Smooth muscle cell of the coronary artery (primary cell): ENCODE measurements around the gene DDRGK1. TPM values are rescaled to one million over a fixed set of nuclear protein-coding genes. Genes with fewer than 3 reads are reported as not detected.

Experiments used
- total RNA-seq: library from RNA; depleted of rRNA; stranded (reverse); fragments of >200 nt; gene quantifications from 2 replicates; pipeline ENCODE4 v1.2.3, GENCODE V29; 2014; ENCODE audit warnings: low replicate concordance

Gene DDRGK1
- 27.2 and 38.4 TPM in 2 replicates for total RNA-seq

DNA sequence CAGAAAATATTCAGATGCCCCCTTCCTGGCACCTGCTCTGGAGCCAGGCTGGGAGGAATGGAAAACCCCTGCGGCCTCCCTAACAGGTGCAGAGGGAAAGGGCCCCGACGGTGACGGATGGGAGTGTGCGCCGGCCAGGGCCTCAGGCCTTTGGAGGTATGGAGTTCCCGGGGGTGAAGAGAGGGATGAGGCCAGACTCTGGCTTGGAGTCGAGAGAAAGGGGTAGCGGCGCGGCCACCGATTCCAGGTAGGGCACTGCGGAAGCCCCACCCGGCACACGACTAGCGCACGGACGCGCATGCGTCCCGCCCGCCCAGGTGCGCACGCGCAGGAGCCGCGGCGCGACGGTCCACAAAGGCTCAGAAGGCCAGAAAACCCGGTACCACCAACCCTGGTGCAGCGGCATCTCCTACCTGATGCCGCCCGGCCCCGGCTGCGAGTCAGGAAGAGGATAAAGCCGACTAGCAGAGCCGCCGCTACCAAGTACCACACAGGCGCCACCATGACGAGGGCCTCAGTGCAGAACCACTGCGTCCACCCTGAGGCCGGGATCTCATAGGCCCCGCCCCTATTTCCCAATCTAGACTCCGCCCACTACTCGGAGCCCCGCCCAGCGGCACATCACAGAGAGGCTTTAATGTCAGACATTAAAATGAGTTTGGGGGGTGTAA lies at the start of gene DDRGK1:
Gene DDRGK1 (minus strand): TSS at position 559 of the 671 bp plus-strand sequence. CDS start 55 bp downstream, at position 504.

GRCh38 chr20:3239026-3239866 lies 34.8 kb upstream of the DDRGK1 start, which contains the start of gene SLC4A11:
Gene SLC4A11, minus strand, starts transcription at chr20:3239190. Its CDS starts 53 bp downstream, at chr20:3239137.

GRCh38 chr20:3209257-3209945 lies 4.9 kb upstream of the DDRGK1 start, which contains the start of gene ITPA:
Gene ITPA, plus strand, starts transcription at chr20:3209498. Its CDS starts 54 bp downstream, at chr20:3209552.

DNA sequence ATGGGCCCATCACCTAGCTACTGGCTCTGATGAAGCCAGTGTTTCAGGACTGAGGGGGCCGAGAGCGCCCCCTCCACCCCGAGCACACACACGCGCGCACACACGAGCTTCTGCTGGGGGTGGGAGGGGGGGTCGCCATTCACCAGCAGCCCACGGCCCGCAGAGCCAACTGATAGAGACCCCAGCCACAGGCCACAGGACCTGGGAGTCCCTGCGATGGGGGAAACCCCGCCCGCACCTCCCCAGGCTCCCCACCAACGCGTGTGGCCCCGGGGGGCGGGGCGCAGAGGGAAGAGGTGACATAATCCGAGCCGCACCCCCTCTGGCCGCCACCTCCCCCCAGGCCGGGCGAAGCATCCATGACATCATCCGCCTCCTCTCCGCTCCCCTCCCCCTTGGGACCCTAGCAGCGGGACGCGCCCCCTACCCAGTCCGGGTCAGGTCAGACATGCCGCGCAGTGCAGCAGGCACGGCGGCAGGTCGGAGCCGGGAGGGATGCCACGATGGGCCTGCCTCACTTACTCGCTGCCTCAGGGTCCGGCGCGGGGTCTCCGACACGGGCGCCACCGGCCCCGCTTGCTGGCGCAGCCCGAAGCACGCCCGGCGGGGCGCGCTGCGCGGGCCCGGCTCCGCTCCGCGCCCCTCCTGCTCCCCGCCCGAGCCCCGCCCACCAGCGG lies 31.4 kb downstream of the DDRGK1 start, which contains the start of gene LZTS3:
Gene LZTS3 (minus strand): TSS at position 617 of the 677 bp plus-strand sequence. CDS start 6,386 bp downstream, outside the sequence.

Other genes starting within 250 kb of the DDRGK1 start
- gene GNRH2, start 161.1 kb downstream of the DDRGK1 start, total RNA-seq, result not detected in 2 replicates
- 42.8 and 45.7 TPM in 2 replicates for gene MRPS26, start 158.6 kb downstream of the DDRGK1 start, total RNA-seq
- not detected in 2 replicates for gene OXT, start 133.1 kb downstream of the DDRGK1 start, total RNA-seq
- not detected in 2 replicates for gene AVP, start 120.0 kb downstream of the DDRGK1 start, total RNA-seq
- gene FASTKD5, start 44.8 kb downstream of the DDRGK1 start, total RNA-seq, result 6.2 and 9.8 TPM in 2 replicates
- gene UBOX5, start 44.8 kb downstream of the DDRGK1 start, total RNA-seq, result 1.5 and 2.1 TPM in 2 replicates
- gene LZTS3, start 31.1 kb downstream of the DDRGK1 start, total RNA-seq, result 1.6 and 2.6 TPM in 2 replicates
- 9.9 and 30.8 TPM in 2 replicates for gene ITPA, start 4.8 kb upstream of the DDRGK1 start, total RNA-seq
- 0.83 and 1.2 TPM in 2 replicates for gene SLC4A11, start 34.5 kb upstream of the DDRGK1 start, total RNA-seq
- gene DNAAF9, start 203.0 kb upstream of the DDRGK1 start, total RNA-seq, result 7.3 and 7.5 TPM in 2 replicates